HG03097 (cell line): ENCODE measurements around the gene TP53INP2.
"Not testable (repeated sequence)": the region's sequence is repeated elsewhere in the genome, so short reads cannot be mapped to it uniquely, and the experiment has no call there.

Experiments
- ATAC-seq: cut with Tn5 transposase; IDR thresholded peaks from one replicate; pipeline ENCODE4 v1.9.1; 2021; ENCODE audit not compliant: unreplicated experiment, low FRiP score

Gene TP53INP2, protein sequence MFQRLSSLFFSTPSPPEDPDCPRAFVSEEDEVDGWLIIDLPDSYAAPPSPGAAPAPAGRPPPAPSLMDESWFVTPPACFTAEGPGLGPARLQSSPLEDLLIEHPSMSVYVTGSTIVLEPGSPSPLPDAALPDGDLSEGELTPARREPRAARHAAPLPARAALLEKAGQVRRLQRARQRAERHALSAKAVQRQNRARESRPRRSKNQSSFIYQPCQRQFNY

DNA sequence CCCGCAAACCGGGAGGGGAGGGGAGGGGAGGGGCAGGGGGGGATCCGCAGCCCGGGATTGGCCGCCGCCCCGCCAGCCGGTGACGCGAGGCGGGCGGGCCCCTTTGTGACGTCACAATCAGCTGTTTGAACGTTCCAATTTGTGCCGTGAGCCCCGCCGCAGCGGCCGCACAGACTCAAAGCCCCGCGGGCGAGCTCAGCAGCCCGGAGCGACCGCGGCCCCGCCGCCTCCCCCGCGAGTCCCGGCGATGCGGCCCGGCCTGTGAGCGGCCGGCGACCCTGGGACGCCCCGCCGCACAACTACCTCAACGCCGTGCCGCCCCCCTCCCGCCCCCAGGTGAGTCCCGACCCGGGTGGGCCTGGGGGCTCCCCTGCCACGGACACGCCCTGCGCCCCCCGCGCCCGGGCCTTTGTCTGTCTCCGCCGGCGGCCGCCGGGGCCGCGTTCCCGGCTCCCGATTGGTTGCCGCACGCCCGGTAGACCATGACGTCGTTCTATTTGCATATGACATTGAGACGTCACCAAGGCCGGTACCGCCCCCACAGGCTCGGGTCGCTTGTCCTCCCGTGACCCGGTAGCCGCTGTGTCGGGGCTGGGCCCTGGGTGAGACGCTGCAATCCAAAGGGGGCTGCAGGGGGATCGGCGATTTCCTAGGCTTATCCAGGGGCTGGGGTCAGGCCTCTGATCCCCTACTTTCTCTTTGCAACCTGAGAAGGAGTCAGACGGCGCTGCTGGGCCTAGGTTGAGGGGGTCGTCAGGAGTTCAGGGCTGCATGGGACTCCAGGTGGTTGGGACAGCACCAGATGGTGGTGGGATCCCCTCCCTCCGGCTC lies at the start of gene TP53INP2:
TSS of gene TP53INP2 (plus strand) at position 168 of the 831 bp plus-strand sequence. CDS start 4,396 bp downstream, outside the sequence.
- ATAC-seq, result peak; percentile 46

DNA sequence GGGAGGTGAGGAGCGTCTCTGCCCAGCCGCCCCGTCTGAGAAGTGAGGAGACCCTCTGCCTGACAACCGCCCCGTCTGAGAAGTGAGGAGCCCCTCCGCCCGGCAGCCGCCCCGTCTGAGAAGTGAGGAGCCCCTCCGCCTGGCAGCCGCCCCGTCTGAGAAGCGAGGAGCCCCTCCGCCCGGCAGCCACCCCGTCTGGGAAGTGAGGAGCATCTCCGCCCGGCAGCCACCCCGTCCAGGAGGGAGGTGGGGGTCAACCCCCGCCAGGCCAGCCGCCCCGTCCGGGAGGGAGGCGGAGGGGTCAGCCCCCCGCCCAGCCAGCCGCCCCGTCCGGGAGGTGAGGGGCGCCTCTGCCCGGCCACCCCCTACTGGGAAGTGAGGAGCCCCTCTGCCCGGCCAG lies 45.5 kb upstream of the TP53INP2 start:
- ATAC-seq, result not testable (repeated sequence)

DNA sequence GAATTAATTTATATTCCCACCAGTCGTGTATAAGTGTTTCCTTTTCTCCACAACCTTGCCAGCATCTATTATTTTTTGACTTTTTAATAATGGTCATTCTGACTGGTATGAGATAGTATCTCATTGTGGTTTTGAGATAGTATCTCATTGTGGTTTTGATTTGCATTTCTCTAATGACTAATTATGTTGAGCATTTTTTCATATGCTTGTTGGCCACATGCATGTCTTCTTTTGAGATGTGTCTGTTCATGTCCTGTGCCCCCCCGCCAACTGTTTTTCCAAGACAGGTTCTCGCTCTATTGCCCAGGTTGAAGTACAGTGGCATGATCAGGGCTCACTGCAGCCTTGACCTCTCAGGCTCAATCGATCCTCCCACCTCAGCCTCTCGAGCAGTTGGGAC lies 42.3 kb upstream of the TP53INP2 start:
- ATAC-seq, result not testable (repeated sequence)

DNA sequence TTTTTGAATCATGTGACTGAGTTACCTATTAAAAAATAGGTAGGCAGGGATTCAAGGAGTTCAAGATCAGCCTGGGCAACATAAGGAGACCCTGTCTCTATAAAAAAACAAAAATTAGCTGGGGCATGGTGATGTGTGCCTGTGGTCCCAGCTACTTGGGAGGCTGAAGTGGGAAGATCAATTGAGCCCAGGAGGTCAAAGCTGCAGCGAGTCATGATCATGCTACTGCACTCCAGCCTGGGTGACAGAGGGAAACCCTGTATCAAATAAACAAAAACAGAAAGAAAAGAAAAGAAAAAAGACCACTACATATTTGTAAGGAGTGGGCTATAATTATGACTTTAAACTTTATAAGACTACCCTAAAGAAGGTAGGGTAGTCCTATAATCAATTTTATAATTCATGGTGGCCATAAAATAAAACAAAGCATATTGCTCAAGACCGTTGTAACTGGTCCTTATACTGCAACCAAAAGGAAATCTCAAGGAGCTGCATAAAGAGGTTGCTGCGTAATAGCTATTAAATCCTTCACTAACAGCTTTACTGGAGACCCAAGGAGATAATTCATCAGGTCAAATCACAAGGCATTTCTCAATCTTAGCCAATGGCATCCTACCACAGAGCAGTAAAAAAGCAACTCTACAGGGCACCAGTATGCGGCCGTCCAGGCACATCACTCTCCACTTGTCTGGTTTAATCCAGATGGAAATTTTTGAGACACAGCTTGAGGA lies 40.8 kb upstream of the TP53INP2 start:
- ATAC-seq, result no peak

DNA sequence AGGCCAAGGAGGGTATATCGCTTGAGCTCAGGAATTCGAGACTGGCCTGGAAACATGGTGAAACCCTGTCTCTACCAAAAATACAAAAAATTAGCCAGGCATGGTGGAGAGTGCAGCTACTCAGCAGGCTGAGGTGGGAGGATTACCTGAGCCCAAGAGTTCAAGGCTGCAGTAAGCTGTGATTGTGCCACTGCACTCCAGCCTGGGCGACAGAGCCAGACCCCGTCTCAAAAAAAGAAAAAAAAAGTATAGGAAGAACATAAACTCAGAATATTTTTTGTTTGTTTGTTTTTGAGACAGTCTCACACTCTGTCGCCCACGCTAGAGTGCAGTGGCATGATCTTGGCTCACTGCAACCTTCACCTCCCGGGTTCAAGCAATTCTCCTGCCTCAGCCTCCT lies 39.4 kb upstream of the TP53INP2 start:
- ATAC-seq, result not testable (repeated sequence)

DNA sequence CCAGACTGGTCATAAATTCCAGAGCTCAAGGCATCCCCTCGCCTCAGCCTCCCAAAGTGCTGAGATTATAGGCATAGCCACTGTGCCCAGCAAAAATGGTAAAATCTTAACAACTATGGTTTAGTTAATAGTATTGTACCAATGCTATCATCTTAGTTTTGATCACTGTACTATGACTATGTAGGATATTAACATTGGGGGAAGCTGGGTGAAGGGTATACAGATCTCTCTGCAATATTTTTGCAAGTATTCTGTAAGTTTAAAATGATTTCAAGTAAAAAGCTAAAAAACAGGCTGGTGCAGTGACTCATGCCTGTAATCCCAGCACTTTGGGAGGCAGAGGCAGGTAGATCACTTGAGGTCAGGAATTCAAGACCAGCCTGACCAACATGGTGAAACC lies 35.0 kb upstream of the TP53INP2 start:
- no peak for ATAC-seq

DNA sequence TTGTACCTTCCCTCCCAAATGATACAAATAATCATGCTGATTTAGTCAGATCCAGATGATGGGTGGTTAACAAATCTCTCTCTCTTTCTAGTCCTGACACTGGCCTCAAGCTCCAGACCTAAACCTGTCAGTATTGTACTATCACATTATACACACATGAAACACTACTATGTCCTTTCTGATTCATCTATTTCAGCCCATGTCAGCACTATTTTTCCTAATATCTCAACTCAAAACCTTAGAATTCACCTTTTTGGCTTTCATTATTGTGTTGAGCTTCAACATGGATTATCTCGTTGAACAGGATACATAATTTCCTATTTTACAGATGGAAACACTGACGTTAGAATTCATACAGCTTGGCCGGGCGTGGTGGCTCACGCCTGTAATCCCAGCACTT lies 30.7 kb upstream of the TP53INP2 start:
- ATAC-seq, result no peak

DNA sequence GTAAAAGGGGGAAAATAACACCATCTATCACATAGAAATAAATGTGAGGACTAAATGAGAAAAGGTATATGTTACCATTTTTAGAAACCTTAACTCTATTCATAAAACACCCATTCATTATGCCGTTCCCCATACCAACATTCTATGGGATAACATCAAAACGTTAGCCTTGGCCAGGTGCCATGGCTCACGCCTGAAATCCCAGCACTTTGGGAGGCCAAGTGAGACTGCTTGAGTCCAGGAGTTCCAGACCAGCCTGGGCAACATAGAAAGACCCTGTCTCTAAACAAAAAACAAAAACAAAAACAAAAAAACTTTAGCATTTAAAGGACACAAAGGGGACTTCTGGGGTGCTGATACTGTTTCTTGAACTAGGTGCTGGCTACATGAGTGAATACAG lies 28.6 kb upstream of the TP53INP2 start:
- ATAC-seq, result no peak

DNA sequence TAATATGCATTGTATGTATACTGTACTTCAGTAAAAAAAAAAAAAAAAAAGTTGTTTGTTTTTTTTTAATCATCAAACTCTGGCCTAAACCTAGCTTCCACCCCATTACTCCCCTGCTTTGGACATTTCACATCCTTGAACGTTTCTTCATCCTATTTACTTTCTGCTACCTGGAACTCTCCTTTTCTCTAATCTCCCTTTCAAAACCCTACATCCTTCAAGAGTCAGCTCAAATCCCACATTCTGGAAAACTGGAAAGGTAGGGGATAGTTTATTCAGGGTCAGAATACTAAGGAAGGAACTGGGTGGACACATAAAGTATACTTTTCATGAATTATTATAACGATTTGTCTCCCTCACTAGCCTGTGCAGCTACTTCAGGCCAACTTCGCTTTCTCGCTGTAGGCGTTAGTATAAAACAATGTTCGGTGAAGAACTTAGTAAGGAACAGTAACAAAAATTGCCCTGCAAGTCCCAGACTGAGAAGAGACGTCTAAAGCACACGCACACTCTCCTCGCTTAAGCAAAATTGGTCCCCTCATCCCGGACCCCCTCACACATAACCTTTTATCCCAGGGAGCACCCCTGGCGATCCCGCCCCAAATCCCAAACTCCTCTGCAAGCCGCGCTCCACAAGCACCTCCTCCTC lies 28.0 kb upstream of the TP53INP2 start:
- ATAC-seq, result peak; percentile 3

DNA sequence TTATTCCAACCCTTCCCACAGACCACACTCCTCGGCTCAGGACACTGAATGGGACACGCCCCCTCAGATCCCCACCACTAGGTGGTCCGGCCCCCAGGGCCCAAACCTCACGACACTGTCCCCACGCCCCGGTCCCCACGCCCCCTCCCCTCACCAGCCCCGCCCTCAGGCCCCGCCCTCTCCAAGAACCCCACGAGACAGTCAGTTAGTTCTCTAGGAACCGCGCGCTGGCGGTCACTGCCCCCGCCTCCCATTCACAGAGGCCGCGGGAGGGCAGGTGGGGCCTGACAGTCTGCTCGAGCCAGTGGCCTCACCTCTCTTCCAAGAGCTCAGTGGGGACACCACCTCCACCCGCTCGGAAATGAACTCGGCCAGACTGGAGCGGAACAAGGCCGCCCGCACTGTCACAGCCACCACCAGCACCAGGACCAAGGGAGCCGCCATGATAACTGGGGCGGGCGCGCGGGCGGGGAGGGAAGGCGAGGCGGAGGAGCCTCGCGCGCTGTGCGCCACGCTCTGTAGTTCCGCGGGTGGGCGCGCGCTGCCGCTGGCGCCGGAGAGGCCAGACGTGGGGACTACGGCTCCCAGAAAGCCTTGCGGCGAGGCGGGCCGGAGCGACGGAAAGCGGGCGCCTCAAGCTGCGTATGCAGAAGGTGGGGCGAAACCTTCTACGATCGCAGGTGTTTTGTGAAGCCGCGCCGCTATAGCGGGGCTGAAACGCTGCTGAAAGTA lies 27.3 kb upstream of the TP53INP2 start, which contains the start of gene PIGU:
TSS of gene PIGU (minus strand) at position 451 of the 732 bp plus-strand sequence. CDS start at position 444, 7 bp downstream.
- peak; percentile 94 for ATAC-seq

DNA sequence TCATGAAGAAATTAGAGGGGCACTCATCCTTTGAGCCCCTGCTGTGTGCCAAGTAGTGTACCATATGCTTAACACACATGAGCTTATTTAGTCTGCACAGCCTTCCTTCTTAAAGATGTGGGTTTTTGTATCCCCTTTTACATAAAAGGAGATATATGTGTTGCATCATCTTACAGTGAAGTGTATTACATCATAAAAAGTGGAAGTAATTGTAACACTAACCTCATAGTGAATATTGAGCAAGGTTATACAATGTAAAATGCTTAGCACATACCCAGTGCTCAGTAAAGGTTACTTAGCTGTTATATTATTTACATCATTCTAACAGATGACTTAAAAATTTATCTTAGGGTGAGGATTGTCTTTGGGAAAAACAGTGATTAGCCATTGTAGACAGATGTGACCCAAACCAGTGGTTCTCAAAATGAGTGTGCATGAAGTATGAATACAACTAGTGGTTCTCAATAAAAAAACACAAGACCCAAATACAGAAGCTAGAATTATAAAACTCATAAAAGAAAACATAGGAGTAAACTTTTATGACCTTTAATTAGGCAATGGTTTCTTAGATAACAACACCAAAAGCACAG lies 23.5 kb upstream of the TP53INP2 start:
- ATAC-seq, result no peak

DNA sequence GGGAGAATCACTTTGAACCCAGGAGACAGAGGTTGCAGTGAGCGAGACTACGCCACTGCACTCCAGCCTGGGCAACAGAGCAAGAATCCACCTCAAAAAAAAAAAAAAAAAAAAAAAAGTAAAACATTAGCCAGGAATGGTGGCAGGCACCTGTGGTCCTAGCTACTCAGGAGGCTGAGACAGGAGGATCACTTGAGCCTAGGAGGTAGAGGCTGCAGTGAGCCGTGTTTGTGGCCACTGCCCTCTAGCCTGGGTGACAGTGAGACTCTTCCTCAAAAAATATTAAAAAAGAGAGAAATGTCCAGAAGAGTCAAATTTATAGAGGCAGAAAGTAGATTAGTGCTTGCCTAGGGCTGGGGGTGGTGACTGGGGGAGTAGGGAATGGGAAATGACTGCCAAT lies 20.5 kb upstream of the TP53INP2 start:
- no peak for ATAC-seq

DNA sequence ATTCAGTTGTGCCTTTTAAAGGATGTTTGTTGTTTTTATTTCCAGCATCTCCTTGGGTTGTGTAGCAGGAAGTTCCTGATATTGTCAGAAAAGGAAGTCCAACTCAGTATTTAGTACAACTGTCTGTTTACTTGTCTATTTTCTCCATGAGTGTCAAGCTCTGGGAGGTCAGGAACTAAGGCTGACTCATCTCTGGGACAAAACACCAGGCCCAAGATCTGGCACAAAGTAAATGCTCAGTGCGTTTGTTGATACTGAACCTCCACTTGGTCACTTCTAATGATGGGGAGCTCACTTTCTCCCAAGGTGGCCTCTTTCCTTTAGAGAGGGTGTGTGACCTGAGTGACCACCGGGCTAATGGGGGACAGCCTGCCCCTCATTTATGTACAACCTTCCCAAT lies 14.7 kb upstream of the TP53INP2 start:
- no peak for ATAC-seq

DNA sequence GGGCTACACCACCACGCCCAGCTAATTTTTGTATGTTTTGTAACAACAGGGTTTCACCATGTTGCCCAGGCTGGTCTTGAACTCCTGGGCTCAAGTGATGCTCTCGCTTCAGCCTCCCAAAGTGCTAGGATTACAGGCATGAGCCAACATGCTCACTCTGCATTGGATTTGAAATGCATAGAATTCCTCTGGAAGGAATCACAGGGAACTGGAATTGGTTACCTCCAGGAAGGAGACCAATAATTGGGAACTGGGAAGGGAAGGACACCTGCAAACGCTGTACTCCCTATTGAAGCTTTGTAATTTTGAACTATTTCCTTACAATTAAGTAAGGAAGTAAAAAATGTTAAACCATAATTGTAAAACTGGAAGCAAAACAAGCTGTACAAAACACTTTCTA lies 12.3 kb upstream of the TP53INP2 start:
- ATAC-seq, result no peak

DNA sequence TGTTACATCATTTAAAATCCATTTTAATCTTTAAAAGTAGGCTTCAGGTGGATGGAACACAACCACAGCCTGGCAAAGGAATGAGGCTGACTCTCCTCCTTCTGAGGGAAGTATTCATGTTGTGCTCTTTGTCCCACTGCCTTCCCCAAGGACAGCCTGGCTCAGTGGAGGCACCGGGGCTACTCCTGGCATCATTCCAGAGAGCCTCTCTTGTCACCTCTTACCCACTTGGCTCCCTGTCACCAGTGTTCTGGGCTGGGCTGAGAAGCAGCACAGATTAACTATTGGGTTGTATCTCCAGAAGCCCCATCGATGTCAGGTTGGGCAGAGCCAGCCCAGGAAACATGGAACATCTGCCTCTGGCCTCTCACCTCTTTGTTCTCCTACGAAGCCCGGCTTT lies 10.7 kb upstream of the TP53INP2 start:
- ATAC-seq, result no peak

DNA sequence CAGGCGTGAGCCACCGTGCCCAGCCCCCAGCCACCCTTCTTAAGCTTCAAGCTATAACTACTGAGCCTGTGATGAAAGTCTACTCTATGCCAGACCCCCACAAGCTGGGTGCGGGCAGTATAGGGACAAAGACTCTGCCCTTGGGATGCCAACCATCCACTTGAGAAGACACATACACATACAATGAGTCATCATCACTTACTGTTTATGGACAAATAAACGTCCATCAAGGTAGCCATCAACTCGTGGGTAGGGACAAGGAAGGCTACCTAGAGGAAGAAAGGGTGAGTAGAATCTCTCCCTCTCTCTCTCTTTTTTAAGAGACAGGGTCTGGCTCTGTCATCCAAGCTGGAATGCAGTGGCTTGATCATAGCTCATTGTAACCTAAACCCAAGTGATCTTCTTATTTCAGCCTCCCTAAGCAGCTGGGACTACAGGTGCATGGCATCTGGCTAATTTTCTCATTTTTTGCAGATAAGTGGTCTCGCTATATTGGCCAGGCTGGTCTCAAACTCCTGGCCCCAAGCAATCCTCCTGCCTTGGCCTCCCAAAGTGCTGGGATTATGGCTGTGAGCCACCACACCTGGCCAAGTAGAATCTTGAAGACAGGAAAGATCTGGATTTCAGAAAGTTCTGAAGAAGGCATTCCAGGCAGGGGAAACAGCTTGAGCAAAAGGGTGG lies 2.6 kb upstream of the TP53INP2 start:
- ATAC-seq, result no peak

DNA sequence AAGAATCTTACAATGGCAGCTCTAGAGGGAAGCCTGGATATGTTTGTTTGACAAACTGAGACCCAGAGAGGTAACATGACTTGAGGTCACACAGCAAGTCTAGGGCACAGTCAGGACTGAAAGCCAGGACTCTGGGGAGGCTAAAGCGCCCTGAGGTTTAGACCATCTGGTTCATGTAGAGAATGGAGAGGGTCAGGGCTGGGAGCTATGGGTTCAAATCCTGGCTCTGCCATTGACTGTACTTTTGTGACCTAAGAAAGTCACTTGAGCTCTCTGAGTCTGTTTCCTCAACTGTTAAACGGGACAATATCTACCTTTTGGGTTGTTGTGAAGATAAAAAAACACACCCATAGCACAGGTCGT lies 1.1 kb upstream of the TP53INP2 start:
- no peak for ATAC-seq

DNA sequence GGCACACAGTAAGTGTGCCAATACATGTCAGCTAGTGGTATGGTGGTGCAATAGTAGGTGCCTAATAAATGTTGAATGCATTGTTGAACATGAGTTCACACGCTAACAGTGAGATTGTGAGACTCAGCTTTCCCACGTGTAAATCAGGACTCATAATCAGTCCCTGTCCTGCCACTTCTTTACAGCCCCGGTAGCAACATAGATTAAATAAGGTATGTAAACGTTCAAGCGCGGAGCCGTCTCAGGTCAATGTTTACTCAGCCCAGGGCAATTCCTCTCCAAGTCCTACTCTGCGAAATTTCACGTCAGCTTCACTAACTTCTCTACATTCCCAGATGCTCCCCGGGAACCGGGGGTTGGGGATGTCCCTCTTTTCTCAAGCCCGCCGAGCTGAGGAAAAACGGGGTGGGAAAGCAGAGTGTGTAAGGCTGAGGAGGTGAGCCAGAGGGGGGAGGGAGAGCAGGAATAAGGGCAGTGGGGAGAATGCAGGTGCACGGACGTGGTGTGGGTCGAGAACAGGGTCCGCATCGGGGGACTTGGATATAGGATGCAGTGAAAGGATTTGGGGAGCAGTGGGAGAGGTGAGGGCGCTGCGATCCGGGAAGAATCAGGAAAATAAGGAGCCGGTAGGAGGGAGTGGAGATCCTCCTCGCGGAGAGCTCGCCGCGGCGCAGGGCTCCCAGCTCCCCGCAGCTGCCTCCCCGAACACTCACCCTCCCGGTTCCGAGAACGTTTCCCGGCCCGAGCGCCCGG lies 544 bp upstream of the TP53INP2 start:
- no peak for ATAC-seq

DNA sequence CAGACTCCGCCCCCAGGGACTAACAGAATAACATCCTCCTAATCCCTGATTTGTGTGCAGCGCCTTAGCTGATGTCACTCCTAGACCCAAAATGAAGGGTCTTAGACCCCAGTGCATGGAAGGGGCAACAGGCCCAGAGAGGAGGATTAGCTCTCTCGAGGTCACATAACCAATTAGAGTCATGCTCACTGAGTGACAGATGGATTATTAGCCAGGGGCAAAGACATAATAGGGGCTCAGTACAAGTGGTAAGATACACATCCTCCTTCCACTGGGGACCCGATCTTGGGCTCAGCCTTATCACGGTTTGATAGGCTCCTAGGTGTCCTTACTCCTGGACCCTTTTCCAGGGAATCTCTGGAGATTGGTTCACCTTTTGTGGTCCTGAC lies 858 bp downstream of the TP53INP2 start:
- no peak for ATAC-seq
